A673 (cell line): ENCODE data around the gene TRIP11.

Experiments
- EZH2 ChIP-seq: fragments of 200-600 bp; sonication (generic); IDR thresholded peaks from 2 replicates; pipeline ENCODE4 v1.6.1; 2017; ENCODE audit warnings: borderline replicate concordance, low read depth, mild to moderate bottlenecking, mixed read lengths, antibody characterized with exemption, low read length; ENCODE audit not compliant: poor library complexity, severe bottlenecking
- TF ChIP-seq, protein P1 (sequence below): fragments of 300-800, 200-600 bp; sonication (generic); conservative IDR thresholded peaks from 2 replicates; pipeline ENCODE4 v1.5.1; 2017; ENCODE audit warnings: low read depth, mild to moderate bottlenecking, antibody characterized with exemption, low read length, moderate library complexity, mixed read lengths

DNA sequence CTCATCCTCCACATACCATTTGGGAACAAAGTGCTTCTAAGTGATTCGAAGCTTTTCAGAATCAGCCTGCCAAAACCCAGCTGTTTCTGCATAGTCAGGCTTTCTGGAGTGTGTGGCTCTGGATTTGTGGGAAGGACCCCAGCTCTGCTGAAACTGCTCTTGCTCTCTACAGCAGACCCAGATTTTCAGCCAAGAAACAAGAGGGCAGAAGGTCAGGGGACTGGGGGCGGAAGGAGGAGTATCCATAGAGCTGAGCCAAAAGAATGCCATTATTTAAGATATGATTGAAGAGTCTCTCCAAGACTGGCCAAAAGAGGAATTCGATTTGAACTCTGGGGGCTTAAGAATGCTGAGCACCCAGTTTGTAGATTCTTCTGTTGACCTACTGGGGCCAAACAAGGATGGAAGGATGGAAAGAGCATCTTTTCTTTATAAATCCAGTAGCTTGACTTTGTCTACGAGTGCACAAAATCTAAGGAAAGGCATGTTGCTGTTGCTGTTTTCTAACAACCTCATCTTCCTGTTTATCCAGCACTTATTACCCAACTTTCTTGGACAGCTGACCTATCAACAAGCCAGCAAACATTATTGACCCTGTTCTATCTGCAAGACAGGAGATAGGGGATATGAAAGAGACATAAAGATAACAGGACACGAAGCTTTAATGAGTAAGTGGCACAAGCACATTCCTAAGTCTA, 121.5 kb downstream of the TRIP11 start:
- TF ChIP-seq, protein P1, sequence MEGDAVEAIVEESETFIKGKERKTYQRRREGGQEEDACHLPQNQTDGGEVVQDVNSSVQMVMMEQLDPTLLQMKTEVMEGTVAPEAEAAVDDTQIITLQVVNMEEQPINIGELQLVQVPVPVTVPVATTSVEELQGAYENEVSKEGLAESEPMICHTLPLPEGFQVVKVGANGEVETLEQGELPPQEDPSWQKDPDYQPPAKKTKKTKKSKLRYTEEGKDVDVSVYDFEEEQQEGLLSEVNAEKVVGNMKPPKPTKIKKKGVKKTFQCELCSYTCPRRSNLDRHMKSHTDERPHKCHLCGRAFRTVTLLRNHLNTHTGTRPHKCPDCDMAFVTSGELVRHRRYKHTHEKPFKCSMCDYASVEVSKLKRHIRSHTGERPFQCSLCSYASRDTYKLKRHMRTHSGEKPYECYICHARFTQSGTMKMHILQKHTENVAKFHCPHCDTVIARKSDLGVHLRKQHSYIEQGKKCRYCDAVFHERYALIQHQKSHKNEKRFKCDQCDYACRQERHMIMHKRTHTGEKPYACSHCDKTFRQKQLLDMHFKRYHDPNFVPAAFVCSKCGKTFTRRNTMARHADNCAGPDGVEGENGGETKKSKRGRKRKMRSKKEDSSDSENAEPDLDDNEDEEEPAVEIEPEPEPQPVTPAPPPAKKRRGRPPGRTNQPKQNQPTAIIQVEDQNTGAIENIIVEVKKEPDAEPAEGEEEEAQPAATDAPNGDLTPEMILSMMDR: no peak
- TF ChIP-seq EZH2: no peak
